HEK293 (cell line): Measurements from ENCODE around the gene HSDL1.

Source experiments
- ZNF596 ChIP-seq: fragments of 450-650 bp; IDR thresholded peaks from 2 replicates; pipeline ENCODE4 v1.5.0; 2018; ENCODE audit warnings: missing biosample characterization, mild to moderate bottlenecking, missing genetic modification characterization, moderate library complexity
- ZNF768 ChIP-seq: fragments of 450-650 bp; formaldehyde crosslinking; IDR thresholded peaks from 2 replicates; pipeline ENCODE4 v1.5.1; 2018; ENCODE audit warnings: missing biosample characterization, mild to moderate bottlenecking, missing genetic modification characterization

DNA sequence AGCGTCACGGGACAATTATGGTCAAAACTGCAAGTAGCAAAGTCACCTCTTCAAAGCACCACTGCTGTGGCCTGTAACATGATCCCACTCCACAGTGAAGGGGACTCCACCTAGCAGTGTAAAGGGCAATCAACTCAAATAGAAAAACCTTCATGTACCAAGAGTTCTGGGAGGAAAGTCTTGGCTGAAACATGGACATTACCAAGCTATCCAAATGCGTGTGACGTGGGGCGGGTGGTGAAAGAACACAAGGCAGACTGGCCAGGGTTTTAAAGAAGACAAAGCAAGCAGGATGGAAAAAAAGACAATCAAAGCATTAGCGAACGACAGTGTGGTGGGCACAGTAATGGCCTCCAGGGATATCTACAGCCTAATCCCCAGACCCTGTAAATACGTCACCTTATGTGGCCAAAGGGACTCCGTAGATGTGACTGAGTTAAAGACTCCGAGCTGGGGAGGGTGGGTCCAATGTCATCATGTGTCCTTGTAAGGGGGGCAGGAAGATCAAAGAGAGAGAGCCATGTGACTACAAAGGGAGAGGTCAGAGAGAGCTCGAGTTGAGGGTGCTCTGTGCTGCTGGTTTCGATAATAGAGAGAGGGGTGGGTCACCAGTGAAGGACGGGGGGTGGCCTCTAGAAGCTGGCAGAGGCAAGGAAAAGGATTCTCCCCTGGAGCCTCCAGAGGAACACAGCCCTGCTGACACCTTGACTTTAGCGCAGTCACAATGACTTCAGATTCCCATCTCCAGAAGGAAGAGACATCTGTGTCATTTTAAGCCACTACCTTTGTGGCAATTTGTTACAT lies 6.0 kb downstream of the HSDL1 start:
- 0 out of 2 replicates have a peak, but pooled peaks have one; percentile 27 for TF ChIP-seq ZNF596 (tag by site-specific recombination)
- no peak for TF ChIP-seq ZNF768 (tag by site-specific recombination)
